ENCODE measurements around the gene FYCO1. TPM values are rescaled to one million over a fixed set of nuclear protein-coding genes. Genes with fewer than 3 reads are reported as not detected.
A peak's percentile ranks its signal among the peaks of the same experiment; 100 is the strongest.

The FYCO1 gene
- total and polyA plus RNA-seq, 7 donors, result 8.4 to 115 (median 72.1) TPM

GRCh38 chr3:45915518-45916231, 79.9 kb downstream of the FYCO1 start:
- TF ChIP-seq CTCF (IDR thresholded peaks at IDR 0.05) (no peak), POLR2AphosphoS5 (IDR thresholded peaks at IDR 0.05) (no peak), EP300 (IDR thresholded peaks at IDR 0.05) (no peak), POLR2A (IDR thresholded peaks at IDR 0.05) (no peak)
- H3K36me3 ChIP-seq, result peaks cover 1 to 33% (median 10%) of the 10 kb centered on the region in 4 donors
- no peaks in the 10 kb centered on the region for H3K9me3 ChIP-seq
- no peak overlapping the region for H3K27ac ChIP-seq
- intact Hi-C loops (cut with DNase I), result no loop called here
- H3K4me1 ChIP-seq, result peaks cover 0 to 8% (median 2%) of the 10 kb centered on the region in 4 donors
- 40 to 62% methylated on average over 13 of the region's 13 CpGs for WGBS, 2 donors
- H3K4me3 ChIP-seq, result no peak overlapping the region
- H3K27me3 ChIP-seq, result no peaks in the 10 kb centered on the region
- peak; percentile 52 for DNase-seq

- TF ChIP-seq CTCF (IDR thresholded peaks at IDR 0.05) (no peak), EP300 (IDR thresholded peaks at IDR 0.05) (no peak), POLR2A (IDR thresholded peaks at IDR 0.05) (no peak), POLR2AphosphoS5 (IDR thresholded peaks at IDR 0.05) (no peak)
- no peak overlapping the region for H3K4me3 ChIP-seq
- H3K4me1 ChIP-seq, result peaks cover 0 to 8% (median 2%) of the 10 kb centered on the region in 4 donors
- no peak overlapping the region for H3K27ac ChIP-seq
- peaks cover 0 to 26% (median 7%) of the 10 kb centered on the region in 4 donors for H3K36me3 ChIP-seq
- H3K27me3 ChIP-seq, result no peaks in the 10 kb centered on the region
- 77 to 88% methylated on average over 9 of the region's 9 CpGs for WGBS, 2 donors
- DNase-seq, result no peak
- no peaks in the 10 kb centered on the region for H3K9me3 ChIP-seq
- intact Hi-C loops (cut with DNase I), result no loop called here
Observed at GRCh38 chr3:45915059-45915439, 80.6 kb downstream of the FYCO1 start.

GRCh38 chr3:45914362-45915058, 81.1 kb downstream of the FYCO1 start:
- H3K36me3 ChIP-seq, result peaks cover 0 to 21% (median 4%) of the 10 kb centered on the region in 4 donors
- no peaks in the 10 kb centered on the region for H3K27me3 ChIP-seq
- no peak for DNase-seq
- no peak for TF ChIP-seq EP300 (IDR thresholded peaks at IDR 0.05)
- no peak for TF ChIP-seq CTCF (IDR thresholded peaks at IDR 0.05)
- no peak for TF ChIP-seq POLR2A (IDR thresholded peaks at IDR 0.05)
- TF ChIP-seq POLR2AphosphoS5 (IDR thresholded peaks at IDR 0.05), result no peak
- no peaks in the 10 kb centered on the region for H3K9me3 ChIP-seq
- intact Hi-C loops (cut with DNase I), result no loop called here
- no peak overlapping the region for H3K4me3 ChIP-seq
- WGBS, 2 donors, result 89 to 93% methylated on average over 7 of the region's 7 CpGs
- H3K4me1 ChIP-seq, result peaks cover 0 to 8% (median 2%) of the 10 kb centered on the region in 4 donors
- H3K27ac ChIP-seq, result no peak overlapping the region

- no peak for DNase-seq
- peaks cover 0 to 8% (median 2%) of the 10 kb centered on the region in 4 donors for H3K4me1 ChIP-seq
- H3K27ac ChIP-seq, result no peak overlapping the region
- peaks cover 0 to under 1% (median 0%) of the 10 kb centered on the region in 4 donors for H3K36me3 ChIP-seq
- H3K9me3 ChIP-seq, result no peaks in the 10 kb centered on the region
- intact Hi-C loops (cut with DNase I), result no loop called here
- 93 to 95% methylated on average over 6 of the region's 6 CpGs for WGBS, 2 donors
- no peak overlapping the region for H3K4me3 ChIP-seq
- TF ChIP-seq EP300 (IDR thresholded peaks at IDR 0.05) (no peak), CTCF (IDR thresholded peaks at IDR 0.05) (no peak), POLR2A (IDR thresholded peaks at IDR 0.05) (no peak), POLR2AphosphoS5 (IDR thresholded peaks at IDR 0.05) (no peak)
- no peaks in the 10 kb centered on the region for H3K27me3 ChIP-seq
Observed at GRCh38 chr3:45912435-45912834, 83.2 kb downstream of the FYCO1 start.
